CD4-positive, alpha-beta T cell treated with Interferon alpha-2 for 1 hour (primary cell): ENCODE data around the gene MT2A.
A peak's percentile ranks its signal among the peaks of the same experiment; 100 is the strongest.
"Not testable (repeated sequence)": the region's sequence is repeated elsewhere in the genome, so short reads cannot be mapped to it uniquely, and the experiment has no call there.

Source experiments
- DNase-seq, 2 donors: peaks; one replicate each; pipeline ENCODE4 v3.0.0-alpha.2; 2020 to 2022

Gene MT2A

GRCh38 chr16:56601325-56601724 is 7.1 kb upstream of the MT2A start:
- DNase-seq, result no peak

- DNase-seq, result peak; percentile 18 to 35
Measured at GRCh38 chr16:56603589-56603988, 4.8 kb upstream of the MT2A start.

GRCh38 chr16:56604966-56605365 is 3.4 kb upstream of the MT2A start:
- no peak for DNase-seq

- DNase-seq, result no peak
Measured at GRCh38 chr16:56605475-56605874, 2.9 kb upstream of the MT2A start.

GRCh38 chr16:56606071-56606475 is 2.3 kb upstream of the MT2A start:
- DNase-seq, result no peak

- no peak for DNase-seq
Measured at GRCh38 chr16:56606476-56607108, 1.8 kb upstream of the MT2A start.

- peak in 1 of 2 donors; percentile 22 for DNase-seq
Measured at GRCh38 chr16:56607109-56607618, 1.2 kb upstream of the MT2A start.

GRCh38 chr16:56607675-56608042 is 725 bp upstream of the MT2A start:
- DNase-seq, result no peak

- no peak for DNase-seq
Measured at GRCh38 chr16:56608876-56609462, 585 bp downstream of the MT2A start.

GRCh38 chr16:56609463-56609921 is 1.1 kb downstream of the MT2A start:
- DNase-seq, result peak; percentile 82 to 85

GRCh38 chr16:56610017-56610608 is 1.7 kb downstream of the MT2A start:
- peak; percentile 80 to 83 for DNase-seq

- DNase-seq, result peak in 1 of 2 donors; percentile 25
Measured at GRCh38 chr16:56610609-56611111, 2.3 kb downstream of the MT2A start.

GRCh38 chr16:56611281-56611833 is 3.0 kb downstream of the MT2A start:
- no peak for DNase-seq

- DNase-seq, result no peak
Measured at GRCh38 chr16:56613706-56614105, 5.3 kb downstream of the MT2A start.

GRCh38 chr16:56614549-56614991 is 6.2 kb downstream of the MT2A start:
- DNase-seq, result no peak

GRCh38 chr16:56615353-56615752 is 7.0 kb downstream of the MT2A start:
- no peak for DNase-seq

- DNase-seq, result no peak
Measured at GRCh38 chr16:56616608-56617211, 8.3 kb downstream of the MT2A start.

GRCh38 chr16:56617212-56618085 is 9.1 kb downstream of the MT2A start:
- peak in 1 of 2 donors; percentile 48 for DNase-seq

- DNase-seq, result no peak
Measured at GRCh38 chr16:56618138-56618537, 9.8 kb downstream of the MT2A start.

- DNase-seq, result no peak
Measured at GRCh38 chr16:56620339-56620897, 12.0 kb downstream of the MT2A start.

GRCh38 chr16:56621665-56622445 is 13.5 kb downstream of the MT2A start:
- DNase-seq, result not testable (repeated sequence)
